GM23338 (cell line): Measurements from ENCODE around the gene CNTN5. TPM values are rescaled to one million over a fixed set of nuclear protein-coding genes. Genes with fewer than 3 reads are reported as not detected.

ENCODE experiments used
- ATAC-seq: fragments of 200-7000 bp; cut with Tn5 transposase; 3 replicates; pipeline ENCODE4 v1.9.1; 2020
- DNase-seq: peaks from one replicate; pipeline ENCODE4 v3.0.0-alpha.2; 2015; ENCODE audit warnings: low spot score
- H2AFZ ChIP-seq: fragments of 200-600 bp; sonication (generic); 2 replicates; pipeline ENCODE4 v1.8.0; 2016; ENCODE audit warnings: antibody characterized with exemption, mild to moderate bottlenecking, moderate library complexity
- H3F3A ChIP-seq: fragments of 200-600 bp; sonication (generic); replicated peaks from 2 replicates; pipeline ENCODE4 v1.8.0; 2017; ENCODE audit warnings: antibody characterized with exemption, mixed run types, low read depth
- H3K27ac ChIP-seq: fragments of 200-600 bp; sonication (generic); 2 replicates; pipeline ENCODE4 v1.6.1; 2016; ENCODE audit warnings: low read depth
- H3K27me3 ChIP-seq: fragments of 200-600 bp; sonication (generic); 2 replicates; pipeline ENCODE4 v1.8.0; 2016; ENCODE audit warnings: mild to moderate bottlenecking, mixed run types, moderate library complexity; ENCODE audit not compliant: insufficient read depth
- H3K36me3 ChIP-seq: fragments of 200-600 bp; sonication (generic); 2 replicates; pipeline ENCODE4 v1.8.0; 2016; ENCODE audit warnings: mild to moderate bottlenecking; ENCODE audit not compliant: insufficient read depth
- H3K4me1 ChIP-seq: fragments of 200-600 bp; sonication (generic); 2 replicates; pipeline ENCODE4 v1.8.0; 2016; ENCODE audit warnings: mild to moderate bottlenecking, moderate library complexity; ENCODE audit not compliant: insufficient read depth
- H3K4me2 ChIP-seq: fragments of 200-600 bp; sonication (generic); 2 replicates; pipeline ENCODE4 v1.7.1; 2017; ENCODE audit warnings: mixed run types
- H3K4me3 ChIP-seq: fragments of 200-600 bp; sonication (generic); 2 replicates; pipeline ENCODE4 v1.6.1; 2016; ENCODE audit warnings: mixed run types
- H3K79me2 ChIP-seq: fragments of 200-600 bp; sonication (generic); replicated peaks from 2 replicates; pipeline ENCODE4 v1.8.0; 2017; ENCODE audit warnings: mild to moderate bottlenecking; ENCODE audit not compliant: insufficient read depth
- H3K9me2 ChIP-seq: fragments of 200-600 bp; sonication (generic); 2 replicates; pipeline ENCODE4 v1.8.0; 2017; ENCODE audit not compliant: insufficient read depth
- H4K20me1 ChIP-seq: fragments of 200-600 bp; sonication (generic); replicated peaks from 2 replicates; pipeline ENCODE4 v1.8.0; 2017; ENCODE audit warnings: mild to moderate bottlenecking; ENCODE audit not compliant: insufficient read depth
- H3K27ac Mint-ChIP-seq: 2 replicates; pipeline ENCODE4 v1.8.0; 2020; ENCODE audit warnings: inconsistent platforms, mild to moderate bottlenecking, moderate library complexity, mixed read lengths
- H3K27me3 Mint-ChIP-seq: 3 replicates; pipeline ENCODE4 v1.8.0; 2022; ENCODE audit warnings: low read depth, mild to moderate bottlenecking, moderate library complexity, mixed read lengths, inconsistent platforms; ENCODE audit not compliant: insufficient read depth, poor library complexity
- H3K36me3 Mint-ChIP-seq: 3 replicates; pipeline ENCODE4 v1.8.0; 2021; ENCODE audit warnings: low read depth, mild to moderate bottlenecking, inconsistent platforms, moderate library complexity, mixed read lengths
- H3K4me1 Mint-ChIP-seq: 3 replicates; pipeline ENCODE4 v1.8.0; 2020; ENCODE audit warnings: mild to moderate bottlenecking, inconsistent platforms, mixed read lengths
- H3K4me3 Mint-ChIP-seq: 3 replicates; pipeline ENCODE4 v1.8.0; 2021; ENCODE audit warnings: moderate library complexity, mild to moderate bottlenecking, inconsistent platforms, mixed read lengths
- H3K9me3 Mint-ChIP-seq: 3 replicates; pipeline ENCODE4 v1.8.0; 2020; ENCODE audit warnings: moderate library complexity, mild to moderate bottlenecking, inconsistent platforms, mixed read lengths
- CREB1 ChIP-seq: fragments of 250-450 bp; sonication (Bioruptor Pico); IDR thresholded peaks from 2 replicates; pipeline ENCODE4 v1.5.0; 2020; ENCODE audit warnings: low read depth, mild to moderate bottlenecking, moderate library complexity
- CTCF ChIP-seq, 2 experiments: fragments of 200-600 bp in 1 of 2; sonication (generic) in 1 of 2; conservative IDR thresholded peaks; 2 replicates each; pipeline versions ENCODE4 v1.5.1 to v1.6.1; 2016 to 2017; ENCODE audit warnings: antibody characterized with exemption in 2 of 2, low read depth in 2 of 2, mild to moderate bottlenecking in 2 of 2, moderate library complexity in 1 of 2
- EZH2 ChIP-seq: fragments of 200-600 bp; sonication (generic); IDR thresholded peaks from one replicate; pipeline ENCODE4 v1.8.0; 2017; ENCODE audit warnings: antibody characterized with exemption, mild to moderate bottlenecking, low read depth; ENCODE audit not compliant: unreplicated experiment
- EZH2phosphoT487 ChIP-seq: fragments of 200-600 bp; sonication (generic); IDR thresholded peaks from one replicate; pipeline ENCODE4 v1.8.1; 2018; ENCODE audit warnings: antibody characterized with exemption; ENCODE audit not compliant: unreplicated experiment
- JUNB ChIP-seq: IDR thresholded peaks from one replicate; pipeline ENCODE4 v1.6.1; 2016; ENCODE audit warnings: antibody characterized with exemption; ENCODE audit not compliant: unreplicated experiment
- NANOG ChIP-seq: IDR thresholded peaks from 2 replicates; pipeline ENCODE4 v1.6.1; 2016; ENCODE audit warnings: antibody characterized with exemption, borderline replicate concordance
- POLR2AphosphoS5 ChIP-seq: IDR thresholded peaks from 2 replicates; pipeline ENCODE4 v1.6.1; 2016; ENCODE audit warnings: antibody characterized with exemption, low read depth
- STAT1 ChIP-seq: IDR thresholded peaks from one replicate; pipeline ENCODE4 v1.6.1; 2016; ENCODE audit warnings: antibody characterized with exemption; ENCODE audit not compliant: unreplicated experiment
- ZNF331 ChIP-seq: fragments of 250-450 bp; sonication (Bioruptor Pico); IDR thresholded peaks from 2 replicates; pipeline ENCODE4 v1.5.0; 2020; ENCODE audit warnings: low read depth, mild to moderate bottlenecking, moderate library complexity
- ZNF462 ChIP-seq: fragments of 250-450 bp; sonication (Bioruptor Pico); IDR thresholded peaks from 2 replicates; pipeline ENCODE4 v1.5.0; 2020; ENCODE audit warnings: mild to moderate bottlenecking, moderate library complexity
- polyA plus RNA-seq: library from polyadenylated mRNA; unstranded; fragments of >200 nt; fragmentation: Nextera tagmentation; extraction: Ambion mirVana; gene quantifications from 2 replicates; pipeline ENCODE4 v1.2.1, GENCODE V29; 2016
- total RNA-seq: library from RNA; depleted of rRNA; stranded (reverse); fragments of >200 nt; shearing (Covaris generic); gene quantifications from 2 replicates; pipeline ENCODE4 v1.2.3, GENCODE V29; 2014

CNTN5 gene
- total and polyA plus RNA-seq, 2 experiments from 2014 or later: not detected

- no peak overlapping the region for H3K4me2 ChIP-seq
- Mint-ChIP-seq H3K36me3 (peaks cover 31% of the 10 kb centered on the region), H3K9me3 (peaks cover 22% of the 10 kb centered on the region), H3K27me3 (peaks cover 7% of the 10 kb centered on the region), H3K4me1 (peaks cover 51% of the 10 kb centered on the region), H3K4me3 (no peak overlapping the region), H3K27ac (no peak overlapping the region)
- peaks cover 46% of the 10 kb centered on the region for H3K4me1 ChIP-seq
- H3K27ac ChIP-seq: no peak overlapping the region
- no peaks in the 10 kb centered on the region for H3K9me2 ChIP-seq
- no peaks in the 10 kb centered on the region for H4K20me1 ChIP-seq
- DNase-seq (no peak), ATAC-seq (no peak)
- no peaks in the 10 kb centered on the region for H3K79me2 ChIP-seq
- TF ChIP-seq EZH2phosphoT487 (no peak), EZH2 (no peak), CREB1 (CRISPR knock-in tag) (no peak), CTCF (conservative IDR thresholded peaks at IDR 0.05; ENCODE audit: low read depth in 2 of 2) (no peak), POLR2AphosphoS5 (no peak), NANOG (no peak)
- no peaks in the 10 kb centered on the region for H3K36me3 ChIP-seq
- H2AFZ ChIP-seq: no peak overlapping the region
- H3K4me3 ChIP-seq: no peak overlapping the region
- no peaks in the 10 kb centered on the region for H3F3A ChIP-seq
- H3K27me3 ChIP-seq: peaks cover 12% of the 10 kb centered on the region; the same call in 1 of the 2 replicates
Observed at GRCh38 chr11:99425596-99425995, 404.8 kb downstream of the CNTN5 start.

- TF ChIP-seq STAT1: no peak
- no peak for TF ChIP-seq EZH2phosphoT487
- H2AFZ ChIP-seq: no peak overlapping the region
- H3K27ac ChIP-seq: no peak overlapping the region
- H3K4me3 ChIP-seq: no peak overlapping the region
- H3K4me2 ChIP-seq: no peak overlapping the region
- no peaks in the 10 kb centered on the region for H3K9me2 ChIP-seq
- peaks cover 29% of the 10 kb centered on the region for H3K4me1 ChIP-seq
- H3K79me2 ChIP-seq: no peaks in the 10 kb centered on the region
- no peaks in the 10 kb centered on the region for H3K27me3 ChIP-seq
- no peaks in the 10 kb centered on the region for H3F3A ChIP-seq
- no peak overlapping the region for H3K4me3 Mint-ChIP-seq
- no peaks in the 10 kb centered on the region for H3K36me3 Mint-ChIP-seq
- H3K9me3 Mint-ChIP-seq: no peaks in the 10 kb centered on the region
- H4K20me1 ChIP-seq: no peaks in the 10 kb centered on the region
- no peaks in the 10 kb centered on the region for H3K27me3 Mint-ChIP-seq
- ATAC-seq: no peak
- no peaks in the 10 kb centered on the region for H3K36me3 ChIP-seq
- H3K4me1 Mint-ChIP-seq: peaks cover 28% of the 10 kb centered on the region
- DNase-seq: no peak
- H3K27ac Mint-ChIP-seq: no peak overlapping the region
Observed at GRCh38 chr11:99432677-99433076, 411.9 kb downstream of the CNTN5 start.

DNA sequence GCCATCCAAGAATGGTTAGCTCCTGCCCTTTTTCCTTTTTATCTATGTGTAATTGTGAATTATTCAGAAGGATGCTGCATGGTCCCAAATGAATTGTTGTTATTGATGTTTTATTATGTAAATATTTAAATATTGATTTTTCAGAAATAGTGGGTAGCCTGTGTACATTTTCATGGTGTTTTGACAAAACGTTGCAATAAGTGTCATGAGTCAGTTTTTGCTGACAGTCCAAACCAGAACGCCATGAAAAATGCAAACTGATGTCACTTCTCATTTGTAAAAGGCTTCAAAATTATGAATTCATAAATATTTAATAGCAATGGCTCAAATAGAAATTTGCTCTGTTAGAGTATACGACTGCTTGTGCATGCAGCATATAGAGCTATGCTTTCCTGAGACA is 422.5 kb downstream of the CNTN5 start:
- Histone ChIP-seq H3K36me3 (no peaks in the 10 kb centered on the region), H3K27ac (no peak overlapping the region), H4K20me1 (no peaks in the 10 kb centered on the region), H3K4me2 (no peak overlapping the region), H3F3A (no peaks in the 10 kb centered on the region), H3K9me2 (no peaks in the 10 kb centered on the region), H3K4me3 (no peak overlapping the region), H3K27me3 (no peaks in the 10 kb centered on the region), H2AFZ (no peak overlapping the region), H3K4me1 (no peaks in the 10 kb centered on the region), H3K79me2 (no peaks in the 10 kb centered on the region)
- Mint-ChIP-seq H3K9me3 (no peaks in the 10 kb centered on the region), H3K4me3 (no peak overlapping the region), H3K4me1 (no peaks in the 10 kb centered on the region), H3K27ac (no peak overlapping the region), H3K36me3 (no peaks in the 10 kb centered on the region), H3K27me3 (peaks cover 3% of the 10 kb centered on the region)
- DNase-seq (no peak), ATAC-seq (no peak)
- TF ChIP-seq ZNF462 (CRISPR knock-in tag) (no peak), ZNF331 (CRISPR knock-in tag) (no peak), JUNB (no peak), STAT1 (no peak), POLR2AphosphoS5 (no peak), CREB1 (CRISPR knock-in tag) (no peak)
